Calu3 (cell line): ENCODE results near the gene SLC36A1. TPM values are rescaled to one million over a fixed set of nuclear protein-coding genes. Genes with fewer than 3 reads are reported as not detected.
A peak's percentile ranks its signal among the peaks of the same experiment; 100 is the strongest.

Source experiments
- Bru-seq: library from RNA; stranded (reverse); fragments of 400-500 nt; gene quantifications from one replicate; lab custom pipeline; 2021; lab: Mats Ljungman, UMichigan
- BruChase-seq, 2 experiments: library from RNA; stranded (reverse); fragments of 400-500 nt; gene quantifications; one replicate each; lab custom pipeline; 2021; lab: Mats Ljungman, UMichigan
- BruUV-seq: library from RNA; stranded (reverse); fragments of 400-500 nt; replicated peaks from 2 replicates; lab custom pipeline; 2021; lab: Mats Ljungman, UMichigan
- CTCF ChIA-PET: fragments of 300-600 bp; sonication (Branson Sonifier 250); formaldehyde crosslinking; loops from one replicate; lab custom pipeline; 2022; ENCODE audit warnings: antibody characterized with exemption; lab: Charles Lee
- DNase-seq: peaks from one replicate; pipeline ENCODE4 v3.0.0; 2022
- H3K27ac Mint-ChIP-seq: one replicate; pipeline ENCODE4 v1.8.0; 2022; ENCODE audit warnings: mixed read lengths; ENCODE audit not compliant: unreplicated experiment
- H3K27me3 Mint-ChIP-seq: one replicate; pipeline ENCODE4 v1.8.0; 2022; ENCODE audit warnings: mixed read lengths; ENCODE audit not compliant: unreplicated experiment
- H3K36me3 Mint-ChIP-seq: one replicate; pipeline ENCODE4 v1.8.0; 2022; ENCODE audit warnings: mild to moderate bottlenecking, moderate library complexity, mixed read lengths; ENCODE audit not compliant: insufficient read depth, unreplicated experiment
- H3K4me1 Mint-ChIP-seq: one replicate; pipeline ENCODE4 v1.8.0; 2022; ENCODE audit warnings: mild to moderate bottlenecking, low read depth, mixed read lengths; ENCODE audit not compliant: unreplicated experiment
- H3K4me3 Mint-ChIP-seq: one replicate; pipeline ENCODE4 v1.8.0; 2022; ENCODE audit warnings: mild to moderate bottlenecking, low read depth, moderate library complexity, mixed read lengths; ENCODE audit not compliant: unreplicated experiment
- H3K9me3 Mint-ChIP-seq: one replicate; pipeline ENCODE4 v1.8.0; 2022; ENCODE audit warnings: low read depth, mixed read lengths; ENCODE audit not compliant: unreplicated experiment
- intact Hi-C: fragments of 100-400 bp; cut with micrococcal nuclease; formaldehyde crosslinking; loops from one replicate; pipeline ENCODE4 v1.10.0; 2022; ENCODE audit not compliant: unreplicated experiment
- long read RNA-seq: library from polyadenylated mRNA; stranded (forward); transcript quantifications from one replicate; pipeline ENCODE4 v2.0.0, GENCODE V29; 2022
- total RNA-seq: library from RNA; stranded (reverse); gene quantifications from 2 replicates; pipeline ENCODE4 v1.2.3, GENCODE V29; 2022
- TF ChIP-seq, protein P1 (sequence below): fragments of 200-600 bp; IDR thresholded peaks from one replicate; pipeline ENCODE4 v1.8.0; 2022; ENCODE audit warnings: antibody characterized with exemption; ENCODE audit not compliant: unreplicated experiment

The SLC36A1 gene
- total RNA-seq (11.4 and 12.3 TPM in 2 replicates), Bru-seq, nascent RNA (percentile 58 among the genes with signal in this experiment), BruChase-seq, experiment 1, labeled RNA remaining after a 6-hour chase (percentile 59 among the genes with signal in this experiment), BruChase-seq, experiment 2, labeled RNA remaining after a 2-hour chase (percentile 59 among the genes with signal in this experiment)
- long read RNA-seq, full-length matches to known transcripts: 1 of 7 reads
- long read RNA-seq, partial matches to known transcripts: 1 of 7 reads
- long read RNA-seq, other reads (novel, unspliced or antisense): 5 of 7 reads

- CTCF ChIA-PET: interaction anchor here (0.6 to 3.4 kb wide), 11 partner anchors 11 to 566 kb away, joined by 3 to 65 read pairs (median 4); partner anchors contain the start of gene GM2A
- no TSS peak for BruUV-seq
Measured at GRCh38 chr5:151447174-151448037, at the start of gene SLC36A1. SLC36A1 (plus strand) TSS chr5:151447603; CDS start chr5:151458793, 11,190 bp downstream.

GRCh38 chr5:151405334-151406160 lies 41.9 kb upstream of the SLC36A1 start:
- Mint-ChIP-seq H3K27me3 (peaks cover 24% of the 10 kb centered on the region), H3K4me3 (no peak overlapping the region), H3K9me3 (no peaks in the 10 kb centered on the region), H3K4me1 (no peaks in the 10 kb centered on the region), H3K27ac (no peak overlapping the region), H3K36me3 (no peaks in the 10 kb centered on the region)
- BruUV-seq: no TSS peak
- DNase-seq: no peak
- intact Hi-C loops: no loop called here
- CTCF ChIA-PET: no interaction called here
- TF ChIP-seq, protein P1, sequence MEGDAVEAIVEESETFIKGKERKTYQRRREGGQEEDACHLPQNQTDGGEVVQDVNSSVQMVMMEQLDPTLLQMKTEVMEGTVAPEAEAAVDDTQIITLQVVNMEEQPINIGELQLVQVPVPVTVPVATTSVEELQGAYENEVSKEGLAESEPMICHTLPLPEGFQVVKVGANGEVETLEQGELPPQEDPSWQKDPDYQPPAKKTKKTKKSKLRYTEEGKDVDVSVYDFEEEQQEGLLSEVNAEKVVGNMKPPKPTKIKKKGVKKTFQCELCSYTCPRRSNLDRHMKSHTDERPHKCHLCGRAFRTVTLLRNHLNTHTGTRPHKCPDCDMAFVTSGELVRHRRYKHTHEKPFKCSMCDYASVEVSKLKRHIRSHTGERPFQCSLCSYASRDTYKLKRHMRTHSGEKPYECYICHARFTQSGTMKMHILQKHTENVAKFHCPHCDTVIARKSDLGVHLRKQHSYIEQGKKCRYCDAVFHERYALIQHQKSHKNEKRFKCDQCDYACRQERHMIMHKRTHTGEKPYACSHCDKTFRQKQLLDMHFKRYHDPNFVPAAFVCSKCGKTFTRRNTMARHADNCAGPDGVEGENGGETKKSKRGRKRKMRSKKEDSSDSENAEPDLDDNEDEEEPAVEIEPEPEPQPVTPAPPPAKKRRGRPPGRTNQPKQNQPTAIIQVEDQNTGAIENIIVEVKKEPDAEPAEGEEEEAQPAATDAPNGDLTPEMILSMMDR: no peak

More at GRCh38 chr5:151447174-151448037, at the start of gene SLC36A1:
- intact Hi-C loops: loop anchor here (1.0 to 10.0 kb wide), 6 partner anchors 53 to 443 kb away; partner anchors contain the start of gene G3BP1
- H3K36me3 Mint-ChIP-seq: peaks cover 12% of the 10 kb centered on the region
- H3K27me3 Mint-ChIP-seq: peaks cover 24% of the 10 kb centered on the region
- H3K4me3 Mint-ChIP-seq: peak within 1 kb of the TSS; percentile 84
- peak; percentile 96 for DNase-seq
- no peaks in the 10 kb centered on the region for H3K9me3 Mint-ChIP-seq
- peak within 1 kb of the TSS; percentile 84 for H3K27ac Mint-ChIP-seq
- H3K4me1 Mint-ChIP-seq: peaks cover 26% of the 10 kb centered on the region
- TF ChIP-seq, protein P1: peak; percentile 96

GRCh38 chr5:151406322-151406947 lies 41.0 kb upstream of the SLC36A1 start:
- H3K27ac Mint-ChIP-seq: no peak overlapping the region
- no peaks in the 10 kb centered on the region for H3K9me3 Mint-ChIP-seq
- TF ChIP-seq, protein P1: peak; percentile 45
- H3K27me3 Mint-ChIP-seq: peaks cover 30% of the 10 kb centered on the region
- CTCF ChIA-PET: no interaction called here
- H3K36me3 Mint-ChIP-seq: no peaks in the 10 kb centered on the region
- no TSS peak for BruUV-seq
- H3K4me3 Mint-ChIP-seq: no peak overlapping the region
- intact Hi-C loops: no loop called here
- peak; percentile 16 for DNase-seq
- no peaks in the 10 kb centered on the region for H3K4me1 Mint-ChIP-seq
